Liver (tissue), 9 donors: Measurements from ENCODE around the gene DAPL1. TPM values are rescaled to one million over a fixed set of nuclear protein-coding genes. Genes with fewer than 3 reads are reported as not detected.
"Not testable (repeated sequence)": the region's sequence is repeated elsewhere in the genome, so short reads cannot be mapped to it uniquely, and the experiment has no call there.

ENCODE experiments used
- DNase-seq: peaks from one replicate; pipeline ENCODE4 v3.0.0-alpha.2; 2017; ENCODE audit warnings: low spot score
- H3K27ac ChIP-seq, 2 donors: one replicate each; pipeline ENCODE4 v1.7.0; 2013; ENCODE audit warnings: inconsistent platforms in 2 of 2, low read length in 2 of 2, control low read depth in 1 of 2, low read depth in 1 of 2, mild to moderate bottlenecking in 1 of 2
- H3K27me3 ChIP-seq, 4 donors: one replicate each; pipeline versions ENCODE4 v1.6.1 to v1.7.0; 2013; ENCODE audit warnings: low read length in 3 of 4, inconsistent platforms in 1 of 4, mild to moderate bottlenecking in 1 of 4, moderate library complexity in 1 of 4; ENCODE audit not compliant: control insufficient read depth in 4 of 4, insufficient read depth in 4 of 4
- H3K36me3 ChIP-seq, 4 donors: one replicate each; pipeline versions ENCODE4 v1.6.1 to v1.7.0; 2013; ENCODE audit warnings: low read length in 3 of 4, mild to moderate bottlenecking in 3 of 4, low read depth in 1 of 4, moderate library complexity in 1 of 4; ENCODE audit not compliant: control insufficient read depth in 4 of 4, insufficient read depth in 3 of 4
- H3K4me1 ChIP-seq, 4 donors: one replicate each; pipeline versions ENCODE4 v1.6.1 to v1.7.0; 2013; ENCODE audit warnings: low read length in 3 of 4, mild to moderate bottlenecking in 3 of 4, moderate library complexity in 1 of 4; ENCODE audit not compliant: control insufficient read depth in 4 of 4, insufficient read depth in 4 of 4
- H3K4me3 ChIP-seq, 3 donors: one replicate each; pipeline versions ENCODE4 v1.6.1 to v1.7.0; 2013; ENCODE audit warnings: low read length in 3 of 3, control low read depth in 1 of 3, low read depth in 1 of 3, mild to moderate bottlenecking in 1 of 3
- H3K9ac ChIP-seq, 2 donors: one replicate each; pipeline ENCODE4 v1.7.0; 2013; ENCODE audit warnings: low read length in 2 of 2, mild to moderate bottlenecking in 2 of 2, moderate library complexity in 2 of 2, control low read depth in 1 of 2, low read depth in 1 of 2
- H3K9me3 ChIP-seq, 4 donors: one replicate each; pipeline versions ENCODE4 v1.6.1 to v1.7.0; 2013; ENCODE audit warnings: low read length in 3 of 4; ENCODE audit not compliant: control insufficient read depth in 4 of 4
- ATF3 ChIP-seq: IDR thresholded peaks from 2 replicates; pipeline ENCODE4 v1.6.1; 2016; ENCODE audit warnings: antibody characterized with exemption
- CTCF ChIP-seq: fragments of 150-350 bp; IDR thresholded peaks from 2 replicates; pipeline ENCODE4 v1.5.1; 2017; ENCODE audit warnings: improper control_type of control experiment, low read depth, low read length; ENCODE audit not compliant: missing input control
- EGR1 ChIP-seq, 2 donors: IDR thresholded peaks; 2 replicates each; pipeline ENCODE4 v1.6.1; 2016 to 2018; ENCODE audit warnings: antibody characterized with exemption in 2 of 2, low read depth in 2 of 2
- FOXA1 ChIP-seq: IDR thresholded peaks from 2 replicates; pipeline ENCODE4 v1.6.1; 2016; ENCODE audit warnings: antibody characterized with exemption
- FOXA2 ChIP-seq: IDR thresholded peaks from 2 replicates; pipeline ENCODE4 v1.6.1; 2016; ENCODE audit warnings: antibody characterized with exemption
- GABPA ChIP-seq, 2 donors: IDR thresholded peaks in 1 of 2; conservative IDR thresholded peaks in 1 of 2; 2 replicates each; pipeline ENCODE4 v1.6.1; 2016; ENCODE audit warnings: antibody characterized with exemption in 2 of 2, mild to moderate bottlenecking in 1 of 2, moderate library complexity in 1 of 2
- HNF4A ChIP-seq, 2 donors: conservative IDR thresholded peaks; 2 replicates each; pipeline ENCODE4 v1.6.1; 2016; ENCODE audit warnings: antibody characterized with exemption in 2 of 2, mild to moderate bottlenecking in 2 of 2
- HNF4G ChIP-seq: IDR thresholded peaks from 2 replicates; pipeline ENCODE4 v1.6.1; 2016; ENCODE audit warnings: antibody characterized with exemption
- JUND ChIP-seq, 2 donors: IDR thresholded peaks; 2 replicates each; pipeline ENCODE4 v1.6.1; 2016; ENCODE audit warnings: antibody characterized with exemption in 2 of 2
- MAX ChIP-seq: IDR thresholded peaks from 2 replicates; pipeline ENCODE4 v1.6.1; 2016; ENCODE audit warnings: antibody characterized with exemption
- NR2F2 ChIP-seq: IDR thresholded peaks from 2 replicates; pipeline ENCODE4 v1.6.1; 2016; ENCODE audit warnings: antibody characterized with exemption
- RAD21 ChIP-seq, 2 donors: IDR thresholded peaks; 2 replicates each; pipeline ENCODE4 v1.6.1; 2016; ENCODE audit warnings: antibody characterized with exemption in 2 of 2, mild to moderate bottlenecking in 2 of 2
- REST ChIP-seq: IDR thresholded peaks from 2 replicates; pipeline ENCODE4 v1.6.1; 2016; ENCODE audit warnings: antibody characterized with exemption, mild to moderate bottlenecking
- RXRA ChIP-seq, 2 donors: IDR thresholded peaks; 2 replicates each; pipeline ENCODE4 v1.6.1; 2017 to 2018; ENCODE audit warnings: antibody characterized with exemption in 2 of 2, mild to moderate bottlenecking in 1 of 2
- SP1 ChIP-seq: IDR thresholded peaks from 2 replicates; pipeline ENCODE4 v1.6.1; 2018; ENCODE audit warnings: antibody characterized with exemption, mild to moderate bottlenecking
- TAF1 ChIP-seq: conservative IDR thresholded peaks from 2 replicates; pipeline ENCODE4 v1.6.1; 2016; ENCODE audit warnings: antibody characterized with exemption, mild to moderate bottlenecking
- YY1 ChIP-seq: IDR thresholded peaks from 2 replicates; pipeline ENCODE4 v1.6.1; 2016; ENCODE audit warnings: antibody characterized with exemption, mild to moderate bottlenecking
- ZBTB33 ChIP-seq: IDR thresholded peaks from 2 replicates; pipeline ENCODE4 v1.6.1; 2016; ENCODE audit warnings: antibody characterized with exemption
- WGBS: extraction: QIAGEN DNeasy Blood & Tissue Kit; methylation state at CpG from one replicate; pipeline ENCODE4 v1.1.7; 2013; 5-methylcytosine and 5-hydroxymethylcytosine counted together
- polyA plus RNA-seq, 2 donors: library from polyadenylated mRNA; stranded (reverse) in 1 of 2; unstranded in 1 of 2; fragments of 200-250 nt in 1 of 2; fragments of >200 nt in 1 of 2; fragmentation: Nextera tagmentation in 1 of 2; extraction: Ambion mirVana in 1 of 2; gene quantifications; one replicate each; pipeline versions ENCODE4 v1.2.1 to v1.2.3, GENCODE V29; 2013 to 2015
- total RNA-seq, 2 donors: library from RNA; depleted of rRNA; stranded (reverse); fragments of >200 nt; gene quantifications; one replicate each; pipeline ENCODE4 v1.2.3, GENCODE V29; 2014
- donor health status: healthy.
- donor health status: healthy.
- donor health status: healthy.
- donor health status: healthy.
- donor health status: healthy.

Gene DAPL1
- total and polyA plus RNA-seq, 4 donors, result 0.71 TPM; not detected in 3

- H3K36me3 ChIP-seq, result no peaks in the 10 kb centered on the region
- no peak overlapping the region for H3K9ac ChIP-seq
- H3K4me3 ChIP-seq, result no peak overlapping the region
- H3K27ac ChIP-seq, result no peak overlapping the region
- H3K4me1 ChIP-seq, result peaks cover 0 to 1% (median 0%) of the 10 kb centered on the region in 4 donors
- no peaks in the 10 kb centered on the region for H3K9me3 ChIP-seq
- no peaks in the 10 kb centered on the region for H3K27me3 ChIP-seq
- no peak for DNase-seq
- TF ChIP-seq FOXA1 (no peak), RAD21 (IDR thresholded peaks at IDR 0.05) (no peak), CTCF (no peak), MAX (no peak), YY1 (no peak), REST (no peak), NR2F2 (no peak), FOXA2 (no peak), TAF1 (no peak), GABPA (IDR thresholded peaks at IDR 0.05 in 1 of 2, conservative IDR thresholded peaks at IDR 0.05 in 1 of 2) (no peak), SP1 (no peak), RXRA (IDR thresholded peaks at IDR 0.05) (no peak), HNF4A (conservative IDR thresholded peaks at IDR 0.05) (no peak), EGR1 (IDR thresholded peaks at IDR 0.05; ENCODE audit: low read depth in 2 of 2) (no peak)
These were observed 50.3 kb downstream of the DAPL1 start for GRCh38 chr2:158845444-158845843.

GRCh38 chr2:158845859-158846258, 50.7 kb downstream of the DAPL1 start:
- H3K9me3 ChIP-seq, result no peaks in the 10 kb centered on the region
- H3K36me3 ChIP-seq, result no peaks in the 10 kb centered on the region
- H3K4me1 ChIP-seq, result peaks cover 0 to 1% (median 0%) of the 10 kb centered on the region in 4 donors
- DNase-seq, result no peak
- H3K27ac ChIP-seq, result no peak overlapping the region
- no peaks in the 10 kb centered on the region for H3K27me3 ChIP-seq
- H3K4me3 ChIP-seq, result no peak overlapping the region
- TF ChIP-seq ZBTB33, result no peak
- no peak for TF ChIP-seq RAD21 (IDR thresholded peaks at IDR 0.05)
- no peak for TF ChIP-seq ATF3
- no peak for TF ChIP-seq REST
- no peak for TF ChIP-seq JUND (IDR thresholded peaks at IDR 0.05)
- no peak for TF ChIP-seq HNF4G
- TF ChIP-seq SP1, result no peak
- TF ChIP-seq GABPA (IDR thresholded peaks at IDR 0.05 in 1 of 2, conservative IDR thresholded peaks at IDR 0.05 in 1 of 2), result no peak
- TF ChIP-seq FOXA2, result no peak
- no peak overlapping the region for H3K9ac ChIP-seq
- 34% methylated on average over 3 of the region's 3 CpGs for WGBS

GRCh38 chr2:158847526-158847925, 52.4 kb downstream of the DAPL1 start:
- not testable (repeated sequence) for H3K9me3 ChIP-seq, H3K4me3 ChIP-seq, H3K4me1 ChIP-seq, H3K27me3 ChIP-seq, H3K27ac ChIP-seq, DNase-seq, H3K36me3 ChIP-seq, H3K9ac ChIP-seq
- WGBS, result 27% methylated on average over 2 of the region's 2 CpGs
